ENCODE measurements around the gene GNB1L. TPM values are rescaled to one million over a fixed set of nuclear protein-coding genes. Genes with fewer than 3 reads are reported as not detected.

GNB1L gene
- total and polyA plus RNA-seq, 9 of the 15 experiments (the other 6 are each of a cell fraction or from before 2014, with no cell fraction given), result 0.56 to 50.5 (median 10.2) TPM

DNA sequence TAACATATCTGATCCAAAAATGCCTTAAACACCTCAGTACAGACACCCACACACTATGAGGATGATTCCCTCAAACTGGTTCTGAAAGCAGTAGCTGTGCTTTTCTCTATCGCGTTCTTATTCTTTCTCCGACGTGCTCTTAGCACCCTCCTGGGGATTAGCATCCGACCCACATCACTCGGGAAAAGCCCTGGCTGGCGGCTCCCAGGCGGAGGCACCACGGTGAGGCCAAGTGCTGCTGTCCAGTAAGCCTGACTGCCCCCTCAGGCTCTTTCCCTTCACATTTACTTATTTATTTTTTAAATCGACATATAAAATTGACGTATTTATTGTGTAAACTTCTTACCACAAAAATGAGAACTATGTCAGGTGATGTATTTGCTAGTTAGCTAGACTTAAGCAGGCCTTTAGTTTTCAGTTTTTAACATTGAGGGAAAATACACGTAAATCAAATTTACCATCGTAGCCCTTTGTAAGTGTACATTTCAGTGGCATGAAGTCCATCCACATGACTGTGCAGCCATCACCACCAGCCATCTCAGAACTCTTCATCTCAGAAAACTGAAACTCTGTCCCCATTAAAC, 74.9 kb downstream of the GNB1L start (continued):
- TF ChIP-seq, protein P1, sequence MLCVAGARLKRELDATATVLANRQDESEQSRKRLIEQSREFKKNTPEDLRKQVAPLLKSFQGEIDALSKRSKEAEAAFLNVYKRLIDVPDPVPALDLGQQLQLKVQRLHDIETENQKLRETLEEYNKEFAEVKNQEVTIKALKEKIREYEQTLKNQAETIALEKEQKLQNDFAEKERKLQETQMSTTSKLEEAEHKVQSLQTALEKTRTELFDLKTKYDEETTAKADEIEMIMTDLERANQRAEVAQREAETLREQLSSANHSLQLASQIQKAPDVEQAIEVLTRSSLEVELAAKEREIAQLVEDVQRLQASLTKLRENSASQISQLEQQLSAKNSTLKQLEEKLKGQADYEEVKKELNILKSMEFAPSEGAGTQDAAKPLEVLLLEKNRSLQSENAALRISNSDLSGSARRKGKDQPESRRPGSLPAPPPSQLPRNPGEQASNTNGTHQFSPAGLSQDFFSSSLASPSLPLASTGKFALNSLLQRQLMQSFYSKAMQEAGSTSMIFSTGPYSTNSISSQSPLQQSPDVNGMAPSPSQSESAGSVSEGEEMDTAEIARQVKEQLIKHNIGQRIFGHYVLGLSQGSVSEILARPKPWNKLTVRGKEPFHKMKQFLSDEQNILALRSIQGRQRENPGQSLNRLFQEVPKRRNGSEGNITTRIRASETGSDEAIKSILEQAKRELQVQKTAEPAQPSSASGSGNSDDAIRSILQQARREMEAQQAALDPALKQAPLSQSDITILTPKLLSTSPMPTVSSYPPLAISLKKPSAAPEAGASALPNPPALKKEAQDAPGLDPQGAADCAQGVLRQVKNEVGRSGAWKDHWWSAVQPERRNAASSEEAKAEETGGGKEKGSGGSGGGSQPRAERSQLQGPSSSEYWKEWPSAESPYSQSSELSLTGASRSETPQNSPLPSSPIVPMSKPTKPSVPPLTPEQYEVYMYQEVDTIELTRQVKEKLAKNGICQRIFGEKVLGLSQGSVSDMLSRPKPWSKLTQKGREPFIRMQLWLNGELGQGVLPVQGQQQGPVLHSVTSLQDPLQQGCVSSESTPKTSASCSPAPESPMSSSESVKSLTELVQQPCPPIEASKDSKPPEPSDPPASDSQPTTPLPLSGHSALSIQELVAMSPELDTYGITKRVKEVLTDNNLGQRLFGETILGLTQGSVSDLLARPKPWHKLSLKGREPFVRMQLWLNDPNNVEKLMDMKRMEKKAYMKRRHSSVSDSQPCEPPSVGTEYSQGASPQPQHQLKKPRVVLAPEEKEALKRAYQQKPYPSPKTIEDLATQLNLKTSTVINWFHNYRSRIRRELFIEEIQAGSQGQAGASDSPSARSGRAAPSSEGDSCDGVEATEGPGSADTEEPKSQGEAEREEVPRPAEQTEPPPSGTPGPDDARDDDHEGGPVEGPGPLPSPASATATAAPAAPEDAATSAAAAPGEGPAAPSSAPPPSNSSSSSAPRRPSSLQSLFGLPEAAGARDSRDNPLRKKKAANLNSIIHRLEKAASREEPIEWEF (CRISPR knock-in tag; IDR thresholded peaks at IDR 0.05), result no peak
- TF ChIP-seq, protein P2, sequence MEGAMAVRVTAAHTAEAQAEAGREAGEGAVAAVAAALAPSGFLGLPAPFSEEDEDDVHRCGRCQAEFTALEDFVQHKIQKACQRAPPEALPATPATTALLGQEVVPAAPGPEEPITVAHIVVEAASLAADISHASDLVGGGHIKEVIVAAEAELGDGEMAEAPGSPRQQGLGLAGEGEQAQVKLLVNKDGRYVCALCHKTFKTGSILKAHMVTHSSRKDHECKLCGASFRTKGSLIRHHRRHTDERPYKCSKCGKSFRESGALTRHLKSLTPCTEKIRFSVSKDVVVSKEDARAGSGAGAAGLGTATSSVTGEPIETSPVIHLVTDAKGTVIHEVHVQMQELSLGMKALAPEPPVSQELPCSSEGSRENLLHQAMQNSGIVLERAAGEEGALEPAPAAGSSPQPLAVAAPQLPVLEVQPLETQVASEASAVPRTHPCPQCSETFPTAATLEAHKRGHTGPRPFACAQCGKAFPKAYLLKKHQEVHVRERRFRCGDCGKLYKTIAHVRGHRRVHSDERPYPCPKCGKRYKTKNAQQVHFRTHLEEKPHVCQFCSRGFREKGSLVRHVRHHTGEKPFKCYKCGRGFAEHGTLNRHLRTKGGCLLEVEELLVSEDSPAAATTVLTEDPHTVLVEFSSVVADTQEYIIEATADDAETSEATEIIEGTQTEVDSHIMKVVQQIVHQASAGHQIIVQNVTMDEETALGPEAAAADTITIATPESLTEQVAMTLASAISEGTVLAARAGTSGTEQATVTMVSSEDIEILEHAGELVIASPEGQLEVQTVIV (CRISPR knock-in tag; IDR thresholded peaks at IDR 0.05; ENCODE audit: borderline replicate concordance), result no peak
- TF ChIP-seq, protein P3, sequence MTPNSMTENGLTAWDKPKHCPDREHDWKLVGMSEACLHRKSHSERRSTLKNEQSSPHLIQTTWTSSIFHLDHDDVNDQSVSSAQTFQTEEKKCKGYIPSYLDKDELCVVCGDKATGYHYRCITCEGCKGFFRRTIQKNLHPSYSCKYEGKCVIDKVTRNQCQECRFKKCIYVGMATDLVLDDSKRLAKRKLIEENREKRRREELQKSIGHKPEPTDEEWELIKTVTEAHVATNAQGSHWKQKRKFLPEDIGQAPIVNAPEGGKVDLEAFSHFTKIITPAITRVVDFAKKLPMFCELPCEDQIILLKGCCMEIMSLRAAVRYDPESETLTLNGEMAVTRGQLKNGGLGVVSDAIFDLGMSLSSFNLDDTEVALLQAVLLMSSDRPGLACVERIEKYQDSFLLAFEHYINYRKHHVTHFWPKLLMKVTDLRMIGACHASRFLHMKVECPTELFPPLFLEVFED (CRISPR knock-in tag; conservative IDR thresholded peaks at IDR 0.05), result no peak
- TF ChIP-seq, protein P4, sequence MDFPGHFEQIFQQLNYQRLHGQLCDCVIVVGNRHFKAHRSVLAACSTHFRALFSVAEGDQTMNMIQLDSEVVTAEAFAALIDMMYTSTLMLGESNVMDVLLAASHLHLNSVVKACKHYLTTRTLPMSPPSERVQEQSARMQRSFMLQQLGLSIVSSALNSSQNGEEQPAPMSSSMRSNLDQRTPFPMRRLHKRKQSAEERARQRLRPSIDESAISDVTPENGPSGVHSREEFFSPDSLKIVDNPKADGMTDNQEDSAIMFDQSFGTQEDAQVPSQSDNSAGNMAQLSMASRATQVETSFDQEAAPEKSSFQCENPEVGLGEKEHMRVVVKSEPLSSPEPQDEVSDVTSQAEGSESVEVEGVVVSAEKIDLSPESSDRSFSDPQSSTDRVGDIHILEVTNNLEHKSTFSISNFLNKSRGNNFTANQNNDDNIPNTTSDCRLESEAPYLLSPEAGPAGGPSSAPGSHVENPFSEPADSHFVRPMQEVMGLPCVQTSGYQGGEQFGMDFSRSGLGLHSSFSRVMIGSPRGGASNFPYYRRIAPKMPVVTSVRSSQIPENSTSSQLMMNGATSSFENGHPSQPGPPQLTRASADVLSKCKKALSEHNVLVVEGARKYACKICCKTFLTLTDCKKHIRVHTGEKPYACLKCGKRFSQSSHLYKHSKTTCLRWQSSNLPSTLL (IDR thresholded peaks at IDR 0.05), result no peak
- no peak for TF ChIP-seq PML (IDR thresholded peaks at IDR 0.05; ENCODE audit: low read length)
- no peak for TF ChIP-seq SMAD2 (IDR thresholded peaks at IDR 0.05; ENCODE audit: low read depth, low read length)
- no peak for TF ChIP-seq PCBP2 (IDR thresholded peaks at IDR 0.05; ENCODE audit: low read depth, low read length, poor library complexity, severe bottlenecking)
- TF ChIP-seq, protein P5, sequence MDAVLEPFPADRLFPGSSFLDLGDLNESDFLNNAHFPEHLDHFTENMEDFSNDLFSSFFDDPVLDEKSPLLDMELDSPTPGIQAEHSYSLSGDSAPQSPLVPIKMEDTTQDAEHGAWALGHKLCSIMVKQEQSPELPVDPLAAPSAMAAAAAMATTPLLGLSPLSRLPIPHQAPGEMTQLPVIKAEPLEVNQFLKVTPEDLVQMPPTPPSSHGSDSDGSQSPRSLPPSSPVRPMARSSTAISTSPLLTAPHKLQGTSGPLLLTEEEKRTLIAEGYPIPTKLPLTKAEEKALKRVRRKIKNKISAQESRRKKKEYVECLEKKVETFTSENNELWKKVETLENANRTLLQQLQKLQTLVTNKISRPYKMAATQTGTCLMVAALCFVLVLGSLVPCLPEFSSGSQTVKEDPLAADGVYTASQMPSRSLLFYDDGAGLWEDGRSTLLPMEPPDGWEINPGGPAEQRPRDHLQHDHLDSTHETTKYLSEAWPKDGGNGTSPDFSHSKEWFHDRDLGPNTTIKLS (IDR thresholded peaks at IDR 0.05; ENCODE audit: borderline replicate concordance, low read depth), result no peak
- TF ChIP-seq CEBPG (CRISPR knock-in tag; IDR thresholded peaks at IDR 0.05), result no peak
- TF ChIP-seq CEBPG (tag; conservative IDR thresholded peaks at IDR 0.05 in 1 of 2, IDR thresholded peaks at IDR 0.05 in 1 of 2), result no peak
- TF ChIP-seq LCOR (CRISPR knock-in tag; IDR thresholded peaks at IDR 0.05), result no peak
- no peak for TF ChIP-seq SRSF1 (IDR thresholded peaks at IDR 0.05; ENCODE audit: low read depth, low read length)
- peak; percentile 56; the same call in 1 of the 2 replicates for TF ChIP-seq ZNF57 (CRISPR knock-in tag; IDR thresholded peaks at IDR 0.05)
- TF ChIP-seq HNRNPLL (IDR thresholded peaks at IDR 0.05; ENCODE audit: low read depth, low read length, poor library complexity, severe bottlenecking), result no peak
- no peak for TF ChIP-seq NFATC3 (IDR thresholded peaks at IDR 0.05)
